Fibroblast of lung (primary cell): ENCODE measurements around the gene EYA3. TPM values are rescaled to one million over a fixed set of nuclear protein-coding genes. Genes with fewer than 3 reads are reported as not detected.

Experiments used
- DNase-seq, 2 donors: peaks; one replicate each; pipeline versions ENCODE4 v3.0.0 to v3.0.0-alpha.2; 2010; ENCODE audit warnings: low read depth in 2 of 2
- H2AFZ ChIP-seq: 2 replicates; pipeline ENCODE4 v1.5.1; 2012; ENCODE audit warnings: low read length, control low read depth, inconsistent platforms
- H3K27ac ChIP-seq: 2 replicates; pipeline ENCODE4 v1.5.1; 2011; ENCODE audit warnings: low read length, control low read depth; ENCODE audit not compliant: insufficient read depth
- H3K27me3 ChIP-seq: 2 replicates; pipeline ENCODE4 v1.5.1; 2011; ENCODE audit warnings: mild to moderate bottlenecking, low read length; ENCODE audit not compliant: control insufficient read depth, insufficient read depth
- H3K36me3 ChIP-seq: 2 replicates; pipeline ENCODE4 v1.5.1; 2011; ENCODE audit warnings: low read length; ENCODE audit not compliant: control insufficient read depth, insufficient read depth
- H3K4me1 ChIP-seq: 2 replicates; pipeline ENCODE4 v1.5.1; 2011; ENCODE audit warnings: low read length; ENCODE audit not compliant: control insufficient read depth, insufficient read depth; ENCODE audit errors: extremely low read depth
- H3K4me2 ChIP-seq: 2 replicates; pipeline ENCODE4 v1.5.1; 2011; ENCODE audit warnings: low read length, control low read depth; ENCODE audit not compliant: insufficient read depth; ENCODE audit errors: extremely low read depth
- H3K4me3 ChIP-seq, 4 experiments: fragments of 200-600 bp in 1 of 4; sonication (generic) in 1 of 4; replicated peaks in 1 of 4; 2 replicates each; pipeline ENCODE4 v1.5.1; 2011 to 2016; ENCODE audit warnings: low read length in 4 of 4, low read depth in 3 of 4, mild to moderate bottlenecking in 3 of 4, control low read depth in 2 of 4, inconsistent platforms in 1 of 4, mixed read lengths in 1 of 4; ENCODE audit not compliant: insufficient read depth in 1 of 4; ENCODE audit errors: control extremely low read depth in 1 of 4
- H3K79me2 ChIP-seq: 2 replicates; pipeline ENCODE4 v1.5.1; 2012; ENCODE audit warnings: mild to moderate bottlenecking, low read length, inconsistent platforms; ENCODE audit not compliant: control insufficient read depth, insufficient read depth
- H3K9ac ChIP-seq: 2 replicates; pipeline ENCODE4 v1.5.1; 2011; ENCODE audit warnings: mild to moderate bottlenecking, low read length, control low read depth; ENCODE audit not compliant: insufficient read depth
- H3K9me3 ChIP-seq: 2 replicates; pipeline ENCODE4 v1.5.1; 2012; ENCODE audit warnings: low read depth, low read length; ENCODE audit not compliant: control insufficient read depth, insufficient read depth
- H4K20me1 ChIP-seq: 2 replicates; pipeline ENCODE4 v1.5.1; 2011; ENCODE audit warnings: low read length; ENCODE audit not compliant: control insufficient read depth, insufficient read depth; ENCODE audit errors: extremely low read depth
- CTCF ChIP-seq, 2 donors: IDR thresholded peaks in 1 of 2; conservative IDR thresholded peaks in 1 of 2; 1 replicate in 1 of 2; 2 replicates in 1 of 2; pipeline ENCODE4 v1.5.1; 2011 to 2012; ENCODE audit warnings: low read length in 2 of 2, control low read depth in 1 of 2, inconsistent platforms in 1 of 2, low read depth in 1 of 2, mild to moderate bottlenecking in 1 of 2
- EZH2 ChIP-seq: IDR thresholded peaks from 2 replicates; pipeline ENCODE4 v1.5.1; 2012; ENCODE audit warnings: low read length, control low read depth, mild to moderate bottlenecking; ENCODE audit errors: missing control alignments
- polyA plus RNA-seq, 2 donors: library from polyadenylated mRNA; depleted of rRNA in 1 of 2; stranded (reverse) in 1 of 2; unstranded in 1 of 2; fragments of >200 nt; gene quantifications; 2 replicates each; pipeline ENCODE4 v1.2.1, GENCODE V29; 2011 to 2012; ENCODE audit warnings: missing spikeins in 1 of 2
- total RNA-seq: library from RNA; depleted of rRNA; stranded (reverse); fragments of >200 nt; gene quantifications from 2 replicates; pipeline ENCODE4 v1.2.1, GENCODE V29; 2014

Gene EYA3
- total and polyA plus RNA-seq, 2 donors (not counting 1 experiment from before 2014, with no cell fraction given), result 11.2 to 17.5 TPM

DNA sequence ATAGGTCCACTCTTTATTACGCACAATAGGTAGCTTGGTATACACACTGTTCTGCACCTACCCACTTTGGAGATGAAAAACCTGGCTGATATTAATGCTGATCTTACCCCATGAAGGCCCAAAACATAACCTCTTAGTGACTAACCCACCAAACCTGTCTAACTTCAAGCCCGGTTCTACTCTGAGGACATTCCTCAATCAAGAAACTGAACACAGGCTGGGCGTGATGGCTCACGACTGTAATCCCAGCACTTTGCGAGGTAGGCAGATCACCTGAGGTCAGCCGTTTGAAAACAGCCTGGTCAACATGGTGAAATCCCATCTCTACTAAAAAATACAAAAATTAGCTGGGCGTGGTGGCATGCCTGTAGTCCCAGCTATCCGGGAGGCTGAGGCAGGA, 50.5 kb downstream of the EYA3 start:
- DNase-seq, result no peak
- H3K4me2 ChIP-seq, result no peak overlapping the region
- H3K27ac ChIP-seq, result no peak overlapping the region
- H3K9ac ChIP-seq, result no peak overlapping the region
- H3K4me3 ChIP-seq, result no peak overlapping the region
- no peak for TF ChIP-seq CTCF (conservative IDR thresholded peaks at IDR 0.05 in 1 of 2, IDR thresholded peaks at IDR 0.05 in 1 of 2; ENCODE audit: low read depth in 1 of 2, low read length in 2 of 2)
- TF ChIP-seq EZH2, result no peak
- H3K36me3 ChIP-seq, result peaks cover 2% of the 10 kb centered on the region
- H4K20me1 ChIP-seq, result no peaks in the 10 kb centered on the region
- no peaks in the 10 kb centered on the region for H3K4me1 ChIP-seq
- H3K27me3 ChIP-seq, result no peaks in the 10 kb centered on the region
- no peaks in the 10 kb centered on the region for H3K79me2 ChIP-seq
- no peaks in the 10 kb centered on the region for H3K9me3 ChIP-seq
- no peak overlapping the region for H2AFZ ChIP-seq

- Histone ChIP-seq H3K27ac (no peak overlapping the region), H3K9ac (no peak overlapping the region), H3K79me2 (no peaks in the 10 kb centered on the region), H3K27me3 (no peaks in the 10 kb centered on the region), H4K20me1 (no peaks in the 10 kb centered on the region), H3K9me3 (no peaks in the 10 kb centered on the region), H3K4me3 (no peak overlapping the region), H2AFZ (no peak overlapping the region), H3K36me3 (peaks cover 2% of the 10 kb centered on the region), H3K4me2 (no peak overlapping the region), H3K4me1 (no peaks in the 10 kb centered on the region)
- DNase-seq, result no peak
- no peak for TF ChIP-seq CTCF (conservative IDR thresholded peaks at IDR 0.05 in 1 of 2, IDR thresholded peaks at IDR 0.05 in 1 of 2; ENCODE audit: low read depth in 1 of 2, low read length in 2 of 2)
- TF ChIP-seq EZH2, result no peak
Measured at GRCh38 chr1:28037206-28037605, 51.2 kb downstream of the EYA3 start.

DNA sequence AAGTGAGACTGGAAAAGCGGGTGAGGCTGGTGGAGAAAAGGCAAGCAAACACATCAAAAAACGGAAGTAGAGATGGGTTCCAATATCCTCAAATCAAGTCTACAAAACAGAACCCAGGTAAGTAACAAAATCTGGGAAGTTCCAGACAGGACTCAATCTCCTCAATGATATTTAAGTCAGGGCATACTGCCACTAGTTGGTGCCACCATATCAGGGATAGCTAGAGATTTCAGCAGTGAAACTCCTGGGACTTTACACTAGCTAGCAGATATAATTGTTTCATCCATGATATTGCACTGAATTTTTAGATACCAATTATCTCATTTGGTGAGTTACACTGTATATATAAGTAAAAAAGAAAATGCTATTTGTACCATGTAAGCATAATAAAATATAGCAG, 52.0 kb downstream of the EYA3 start:
- TF ChIP-seq CTCF (conservative IDR thresholded peaks at IDR 0.05 in 1 of 2, IDR thresholded peaks at IDR 0.05 in 1 of 2; ENCODE audit: low read depth in 1 of 2, low read length in 2 of 2), result no peak
- TF ChIP-seq EZH2, result no peak
- no peak overlapping the region for H2AFZ ChIP-seq

More for the DNA sequence above, 52.0 kb downstream of the EYA3 start:
- Histone ChIP-seq H3K4me2 (no peak overlapping the region), H3K79me2 (no peaks in the 10 kb centered on the region), H3K9me3 (no peaks in the 10 kb centered on the region), H3K27ac (no peak overlapping the region), H3K4me3 (no peak overlapping the region), H3K36me3 (peaks cover 2% of the 10 kb centered on the region), H4K20me1 (no peaks in the 10 kb centered on the region), H3K9ac (no peak overlapping the region), H3K4me1 (no peaks in the 10 kb centered on the region), H3K27me3 (no peaks in the 10 kb centered on the region)
- DNase-seq, result no peak
